NCI-H2171 treated with DMSO at 0.1 percent for 48 hours (cell line): Measurements from ENCODE around the gene LYZL4.

Experiments
- DNase-seq: peaks from one replicate; lab custom pipeline; 2025; lab: John Stamatoyannopoulos, UW

Gene LYZL4

DNA sequence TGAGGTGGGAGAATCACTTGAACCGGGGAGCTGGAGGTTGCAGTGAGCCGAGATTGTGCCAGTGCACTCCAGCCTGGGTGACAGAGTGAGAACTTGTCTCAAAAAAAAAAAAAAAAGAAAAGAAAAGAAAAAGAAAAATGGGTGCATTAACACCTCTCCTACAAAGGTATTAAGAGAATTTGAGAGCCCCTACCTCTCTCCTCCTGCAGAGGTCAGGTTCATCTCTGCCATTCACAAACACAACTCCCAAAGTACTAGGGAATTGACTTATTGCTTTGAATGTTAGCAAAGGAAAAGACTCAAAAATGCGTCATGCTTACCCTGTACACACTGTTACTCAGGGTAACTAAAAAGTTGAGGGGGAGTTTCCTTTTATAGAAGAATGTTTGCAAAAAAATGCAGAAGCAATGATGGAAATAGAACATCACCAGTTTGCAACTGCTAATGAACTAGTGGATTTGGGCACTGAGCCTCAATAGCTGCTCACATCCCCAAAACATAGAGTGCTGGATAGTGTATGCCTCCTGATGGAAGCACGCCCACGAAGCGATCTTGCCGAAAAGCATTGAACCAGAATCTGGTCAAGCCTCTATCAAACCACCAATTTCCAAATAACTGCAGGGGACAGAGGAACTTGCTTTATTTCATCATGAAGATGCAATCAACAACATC lies 15.5 kb upstream of the LYZL4 start:
- DNase-seq: no peak

DNA sequence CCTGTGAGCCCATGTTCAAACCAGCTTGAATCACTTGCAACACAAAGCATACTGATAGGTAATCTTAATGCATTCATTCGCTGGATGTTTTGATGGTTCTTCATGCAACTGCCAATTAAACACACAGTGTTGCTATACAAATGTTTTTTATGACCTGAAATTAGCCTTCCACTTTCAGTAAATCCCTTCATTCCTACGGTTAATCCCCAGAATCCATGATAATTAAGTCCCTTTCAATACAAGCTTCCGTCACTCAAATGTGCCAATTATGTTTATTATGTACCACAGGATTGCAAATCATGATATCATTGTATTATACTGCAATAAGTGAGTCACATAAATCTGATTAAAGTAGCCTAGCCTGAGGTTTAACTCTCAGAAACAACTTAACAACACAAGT lies 14.5 kb upstream of the LYZL4 start:
- no peak for DNase-seq

DNA sequence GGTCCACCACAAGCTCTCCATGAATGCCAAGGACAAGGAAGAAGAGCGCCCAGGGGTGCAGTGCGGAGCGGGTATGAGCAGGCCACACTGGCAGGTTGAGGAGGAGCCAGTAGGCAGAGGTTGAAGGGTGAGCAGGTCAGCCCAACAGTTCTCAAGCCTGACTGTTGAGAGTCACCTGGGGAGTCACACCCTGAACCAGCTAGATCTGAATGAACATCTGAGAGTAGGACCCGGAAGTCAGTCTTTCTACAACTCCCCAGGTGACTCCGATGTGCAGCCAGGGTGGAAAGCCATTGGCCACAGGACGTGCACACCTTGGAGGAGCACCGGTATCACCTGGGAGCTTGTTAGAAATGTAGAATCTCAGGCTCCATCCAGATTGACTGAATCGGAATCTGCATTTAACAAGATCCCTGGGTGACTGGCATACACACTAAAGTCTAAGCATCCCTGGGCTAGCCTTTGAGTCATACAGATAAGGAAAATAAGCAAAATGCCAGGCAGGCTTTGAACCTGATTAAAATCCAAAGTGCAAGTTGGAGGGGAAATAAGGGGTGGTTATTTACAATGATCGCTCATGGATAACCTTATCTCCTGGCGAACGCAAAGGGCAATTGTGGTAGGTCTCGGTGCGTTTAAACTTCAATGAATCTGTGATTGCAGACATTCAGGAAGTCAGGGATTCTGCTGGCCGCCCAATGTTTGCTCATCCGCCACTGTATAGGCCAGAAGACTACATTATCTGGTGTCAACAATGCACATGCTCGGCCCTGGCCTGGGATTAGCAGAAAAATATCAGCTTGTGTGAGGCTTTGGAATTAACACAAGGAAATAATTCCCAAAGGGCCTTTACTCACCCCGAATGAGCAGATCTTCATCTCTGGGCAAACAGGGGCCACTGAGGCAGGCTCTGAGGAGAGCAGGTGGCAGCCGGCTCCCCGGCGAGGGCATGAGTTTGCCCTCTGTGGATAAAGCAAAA lies 11.7 kb upstream of the LYZL4 start:
- no peak for DNase-seq

DNA sequence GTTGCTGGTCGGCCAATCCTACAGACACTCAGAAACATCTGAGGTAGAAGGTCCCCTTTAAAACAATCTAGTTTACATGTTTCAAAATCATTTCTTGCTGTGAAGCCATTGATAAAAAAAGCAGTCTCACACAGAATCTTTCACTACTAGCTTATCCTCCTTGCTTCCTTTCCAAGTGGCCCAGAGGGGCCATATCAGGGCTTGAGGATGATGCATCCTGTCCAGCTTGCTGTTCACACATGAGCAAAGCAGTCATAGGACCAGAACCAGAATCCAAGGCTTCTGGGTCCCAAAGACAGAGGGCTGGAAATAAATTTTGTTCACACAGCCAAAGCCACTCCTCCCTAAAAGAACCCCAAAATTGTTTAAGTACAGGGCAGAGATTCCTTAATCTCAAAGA lies 9.2 kb upstream of the LYZL4 start:
- DNase-seq: no peak

DNA sequence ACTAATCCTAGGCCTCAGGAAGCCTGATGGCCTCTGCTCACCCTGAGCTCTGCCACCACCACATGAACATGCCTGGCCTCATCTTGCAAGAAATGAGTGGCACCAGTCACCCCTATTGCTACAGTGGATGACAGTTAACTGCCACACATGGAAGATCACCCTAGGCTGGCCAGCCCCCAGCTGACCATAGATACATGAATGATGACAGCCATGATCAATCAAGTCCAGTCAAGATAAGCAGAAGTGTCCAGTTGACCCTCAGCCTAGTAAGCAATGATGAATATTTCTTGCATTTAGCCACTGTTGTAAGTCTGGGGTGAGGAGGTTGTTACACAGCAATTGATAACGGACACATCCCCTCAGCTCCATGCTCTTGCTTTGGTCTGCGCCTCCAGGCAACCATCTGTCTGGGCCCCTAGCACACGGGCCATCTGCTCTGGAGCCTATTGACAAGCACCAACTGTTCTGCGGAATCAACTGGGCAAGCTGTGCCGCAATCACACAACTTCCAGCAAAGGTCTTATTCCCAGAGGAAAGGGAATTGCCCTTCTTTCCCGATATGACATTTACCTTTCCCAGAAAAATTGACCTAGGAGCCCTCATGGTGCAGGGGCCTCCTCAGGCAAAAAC lies 2.2 kb upstream of the LYZL4 start:
- peak; percentile 72 for DNase-seq

DNA sequence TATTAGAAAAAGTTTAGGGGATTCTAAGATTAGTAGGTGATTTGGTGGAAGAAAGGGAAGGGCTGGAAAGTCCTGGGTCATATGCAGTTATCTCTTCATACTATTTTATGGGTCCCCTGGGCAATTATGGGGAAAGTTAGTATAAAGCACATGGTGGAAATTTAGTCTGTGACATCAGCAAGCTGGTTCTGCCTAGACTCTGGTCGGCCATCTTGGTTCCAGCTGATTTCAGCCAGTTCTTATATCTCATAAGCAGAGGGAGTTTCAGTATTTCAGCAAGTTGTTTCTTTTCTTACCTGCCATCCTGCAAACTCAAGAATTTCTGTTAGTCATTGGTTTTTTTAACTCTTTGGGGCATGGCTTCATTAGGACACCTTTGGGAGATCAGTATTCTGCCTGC lies 1.0 kb upstream of the LYZL4 start:
- DNase-seq: no peak

DNA sequence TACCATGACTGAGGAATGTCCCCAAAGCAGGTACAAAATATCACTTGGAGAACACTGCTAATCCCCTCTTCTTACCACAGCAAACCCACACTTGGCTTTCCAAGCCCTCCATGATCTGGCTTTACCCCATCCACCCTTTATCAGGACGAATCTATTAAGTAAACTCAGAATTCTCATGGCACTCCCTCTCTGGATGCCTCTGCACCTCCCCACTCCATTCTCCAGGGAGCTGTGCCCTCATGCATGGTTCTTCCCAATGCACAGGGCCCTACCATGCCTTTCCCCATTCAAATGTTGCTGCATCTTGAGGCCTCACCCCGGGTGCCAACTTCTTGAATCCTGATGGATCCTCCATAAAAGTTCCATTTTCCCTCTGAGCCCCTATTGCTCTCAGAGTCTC lies 2.3 kb downstream of the LYZL4 start:
- DNase-seq: no peak

DNA sequence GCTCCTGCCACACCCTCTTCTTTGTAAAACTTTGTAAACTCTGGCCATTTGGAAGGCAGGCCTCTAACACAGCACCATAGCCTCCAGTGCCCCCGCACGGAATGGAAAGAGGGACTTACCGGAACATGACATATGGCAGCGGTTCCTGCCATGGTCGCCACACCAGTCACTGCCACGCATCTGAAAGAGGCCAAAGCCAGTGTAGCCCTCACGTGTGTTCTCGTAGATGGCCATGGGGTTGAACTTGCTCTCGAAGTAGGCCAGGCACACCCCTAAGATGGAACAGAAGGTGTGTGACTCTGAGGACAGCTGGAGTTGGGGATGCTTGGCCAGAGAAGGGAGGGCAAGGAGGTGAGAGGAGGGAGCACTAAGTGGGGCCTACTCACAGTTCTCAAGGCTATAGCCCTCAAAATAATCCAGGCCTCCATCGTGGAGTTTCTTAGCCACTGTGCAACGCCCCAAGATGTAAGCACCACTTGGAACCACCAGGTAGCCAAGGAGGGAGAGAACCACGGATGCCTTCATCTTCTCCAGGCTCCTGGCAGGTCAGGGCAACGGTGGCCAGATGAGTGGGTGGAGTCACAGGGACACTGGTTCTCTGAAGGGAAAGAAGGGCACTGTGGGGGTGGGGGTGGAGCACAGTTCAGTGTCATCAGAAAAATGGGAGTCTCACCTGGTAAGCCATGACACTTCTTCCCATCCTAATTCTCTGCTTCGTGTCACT lies 3.5 kb downstream of the LYZL4 start:
- no peak for DNase-seq

DNA sequence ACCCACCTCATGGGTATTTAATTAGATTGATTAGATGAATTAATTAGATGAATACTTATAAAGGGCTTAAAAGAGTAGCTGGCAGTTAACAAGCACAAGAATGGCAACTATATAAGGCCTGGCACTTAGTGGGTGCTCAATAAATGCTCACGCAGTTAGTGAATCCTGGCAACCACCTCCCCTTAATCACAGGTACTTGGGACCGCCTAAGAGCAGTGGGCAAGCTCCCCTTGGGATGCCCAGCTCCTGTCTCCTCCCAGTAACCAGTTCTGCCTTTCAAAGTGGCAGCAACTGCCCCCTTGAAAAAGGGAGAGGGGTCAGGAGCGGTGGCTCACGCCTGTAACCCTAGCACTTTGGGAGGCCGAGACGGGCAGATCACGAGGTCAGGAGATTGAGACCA lies 4.6 kb downstream of the LYZL4 start:
- no peak for DNase-seq

DNA sequence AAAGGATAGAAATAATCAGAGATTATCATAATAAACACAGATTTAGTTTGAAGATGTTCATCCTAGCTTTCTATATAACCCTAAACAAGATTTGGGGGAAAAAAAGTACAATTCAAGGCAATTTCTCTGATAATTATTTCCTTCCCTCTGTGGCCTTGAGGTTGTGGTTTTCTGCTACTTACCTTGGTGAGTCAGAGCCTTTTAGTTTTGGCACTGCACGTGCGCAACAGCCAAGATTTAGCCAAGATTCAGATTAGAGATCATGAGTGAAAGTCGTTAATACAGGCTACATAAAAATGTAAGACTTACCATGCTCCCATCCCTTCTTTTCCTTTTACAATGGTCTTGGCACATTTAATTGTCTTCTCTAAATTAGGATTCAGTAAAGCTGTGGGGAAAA lies 6.7 kb downstream of the LYZL4 start:
- DNase-seq: no peak

DNA sequence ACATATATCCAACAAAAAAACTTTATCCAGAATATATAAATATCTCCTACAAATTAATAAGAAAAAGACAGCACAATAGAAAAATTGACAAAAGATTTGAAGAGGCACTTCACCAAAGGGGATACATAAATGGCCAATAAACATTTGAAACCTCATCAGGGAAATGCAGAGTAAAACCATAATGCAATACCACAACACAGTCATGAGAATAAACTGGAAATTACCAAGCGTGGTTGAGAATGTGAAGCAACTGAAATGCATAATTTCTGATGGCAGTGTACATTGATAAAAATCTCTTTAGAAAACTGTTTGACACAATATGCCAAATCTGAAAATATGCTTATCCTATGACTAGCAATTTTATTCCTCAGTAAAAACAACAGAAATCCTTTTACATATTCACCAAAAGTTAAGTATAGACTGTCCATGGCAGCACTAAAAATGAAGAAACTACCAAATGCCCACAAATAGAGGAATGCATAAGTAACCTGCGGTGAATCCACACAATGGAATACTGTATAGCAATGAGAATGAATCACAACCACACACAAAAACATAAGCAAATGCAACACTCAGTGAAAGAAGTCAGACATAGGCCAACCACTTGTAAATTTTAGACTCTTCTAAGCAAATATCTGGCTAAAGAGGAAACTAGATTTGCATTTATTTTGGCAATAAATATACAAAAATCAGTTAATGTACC lies 7.9 kb downstream of the LYZL4 start:
- no peak for DNase-seq

DNA sequence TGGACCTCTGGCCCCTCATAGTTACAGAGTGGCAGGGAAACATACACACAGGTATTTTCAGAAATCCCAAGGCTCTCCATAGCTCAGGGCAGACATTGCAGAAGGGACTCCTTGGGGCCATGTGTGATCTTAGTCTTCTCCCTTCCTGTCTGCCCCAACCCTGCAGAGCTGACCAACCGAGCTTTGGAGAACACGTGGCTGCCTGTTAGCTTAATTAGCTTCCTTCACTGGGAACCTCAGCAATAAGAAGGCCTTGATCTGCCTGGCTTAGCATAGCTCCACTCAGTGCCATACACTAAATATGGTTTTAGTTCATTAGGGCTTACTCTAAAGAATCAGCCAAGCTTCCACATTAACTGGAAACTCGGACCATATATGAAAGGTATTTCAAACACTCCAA lies 12.3 kb downstream of the LYZL4 start:
- no peak for DNase-seq

DNA sequence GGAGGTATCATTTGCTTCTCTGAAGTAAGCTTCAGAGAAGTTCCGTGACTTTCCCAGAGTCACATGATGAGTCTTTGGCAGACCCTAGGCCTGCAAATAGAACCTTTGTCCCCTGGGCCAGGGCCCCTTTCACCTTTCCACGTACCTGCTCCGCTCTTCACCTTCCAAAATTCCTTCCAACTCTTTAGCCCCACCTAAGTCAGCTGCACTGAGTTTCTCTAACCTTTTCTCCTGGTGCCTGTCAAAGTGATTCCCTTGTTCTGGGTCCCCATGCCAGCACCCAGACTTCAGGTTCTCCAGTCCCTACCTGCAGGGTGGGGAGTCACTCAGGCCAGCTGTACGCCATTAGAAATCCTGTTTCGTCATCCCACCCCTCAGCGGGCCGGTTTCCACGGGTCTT lies 12.8 kb downstream of the LYZL4 start:
- DNase-seq: no peak

DNA sequence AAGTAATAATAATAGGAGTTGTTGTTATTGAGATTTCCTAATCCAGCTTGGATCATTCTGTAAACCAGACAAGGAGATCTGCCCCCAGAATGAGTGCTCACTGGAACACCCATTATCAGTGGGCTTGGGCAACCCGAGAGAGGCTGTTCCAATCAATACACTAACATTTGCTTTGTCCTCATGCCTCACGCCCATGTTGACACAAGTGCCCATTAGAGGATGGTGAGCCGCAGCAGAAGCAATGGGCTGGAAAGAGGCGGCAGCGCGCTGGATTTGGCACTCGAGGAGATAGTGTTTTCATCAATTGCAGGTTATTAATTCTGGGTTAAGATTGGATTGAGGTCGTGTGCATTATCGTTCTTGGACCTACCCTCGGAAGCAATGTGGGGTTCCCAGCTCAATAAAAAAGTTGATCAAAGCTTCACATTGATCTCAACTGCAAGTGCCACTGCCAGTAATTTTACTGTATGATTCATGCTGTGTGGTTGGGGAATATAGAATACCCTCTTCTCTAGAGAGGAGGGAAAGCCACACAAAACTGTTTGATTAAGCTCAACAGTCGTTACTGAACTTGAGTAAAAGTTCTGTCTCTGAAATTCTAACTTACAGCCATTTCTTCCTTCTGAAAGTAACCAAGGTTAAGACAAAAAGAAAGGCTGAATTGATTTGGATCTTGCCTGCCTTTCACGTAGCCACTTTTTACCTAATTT lies 15.7 kb downstream of the LYZL4 start:
- DNase-seq: no peak

DNA sequence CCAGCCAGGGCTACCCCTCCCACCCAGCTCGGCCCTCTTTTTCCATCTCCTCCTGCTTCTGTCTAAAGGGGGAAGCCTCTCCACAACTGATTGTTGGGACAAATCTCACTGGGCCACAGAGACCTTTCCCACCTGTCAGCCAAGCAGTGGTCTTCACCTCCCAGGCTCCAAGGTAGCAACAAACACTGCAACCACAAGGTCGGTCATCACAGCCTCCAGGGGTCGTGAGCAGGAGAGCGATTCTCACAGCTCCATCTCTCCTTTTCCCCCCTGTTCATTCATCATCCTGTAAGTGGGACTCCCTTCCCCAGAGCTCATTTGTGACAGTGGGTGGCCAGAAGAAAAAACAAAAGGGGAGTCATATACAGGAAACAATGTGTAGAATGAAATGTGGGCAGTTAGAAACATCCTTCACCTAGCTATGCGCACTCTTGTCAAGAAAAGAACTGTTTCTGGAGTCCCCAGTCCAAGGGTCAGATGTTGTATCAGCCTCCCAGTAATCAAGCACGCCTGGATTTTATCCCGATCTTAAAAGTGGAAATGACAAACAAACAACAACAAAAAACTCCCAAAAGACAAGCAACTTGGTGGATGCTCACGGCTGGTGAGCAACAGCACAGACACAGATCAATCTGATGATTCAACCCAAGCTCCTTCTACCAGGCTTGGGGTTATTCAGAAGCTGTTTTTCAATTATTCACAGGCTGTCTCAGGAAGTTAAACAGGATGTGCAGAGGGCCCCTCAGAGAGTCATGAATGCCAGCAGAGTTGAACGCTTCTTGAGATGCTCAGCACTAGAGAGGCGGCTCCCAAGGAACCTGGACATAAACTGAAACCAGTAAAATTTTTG lies 22.4 kb downstream of the LYZL4 start:
- DNase-seq: no peak

DNA sequence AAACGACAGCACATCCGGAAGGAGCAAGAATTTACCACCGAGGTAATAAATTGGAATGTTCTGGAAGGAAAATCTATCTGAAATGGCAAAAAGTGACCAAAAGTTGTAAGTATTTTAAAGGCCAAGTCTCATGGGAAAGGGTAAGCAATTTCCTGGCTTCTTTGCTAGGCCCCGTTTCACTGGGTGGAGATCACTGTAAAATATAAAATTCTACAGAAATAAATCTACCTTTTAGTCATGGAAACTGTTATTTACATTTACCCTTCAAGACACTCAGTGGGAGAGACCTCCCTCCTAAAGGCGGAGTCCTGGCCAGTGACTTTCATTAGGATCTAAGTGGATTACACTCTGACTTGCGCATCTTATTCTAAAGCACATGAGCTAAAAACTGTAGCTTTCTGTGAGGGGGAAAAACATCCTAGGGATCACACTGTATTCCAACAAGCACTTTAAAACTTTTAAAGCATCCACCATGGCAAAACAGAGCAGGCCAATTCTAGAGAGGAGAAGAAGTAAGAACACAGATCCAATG lies 28.8 kb downstream of the LYZL4 start:
- DNase-seq: no peak

DNA sequence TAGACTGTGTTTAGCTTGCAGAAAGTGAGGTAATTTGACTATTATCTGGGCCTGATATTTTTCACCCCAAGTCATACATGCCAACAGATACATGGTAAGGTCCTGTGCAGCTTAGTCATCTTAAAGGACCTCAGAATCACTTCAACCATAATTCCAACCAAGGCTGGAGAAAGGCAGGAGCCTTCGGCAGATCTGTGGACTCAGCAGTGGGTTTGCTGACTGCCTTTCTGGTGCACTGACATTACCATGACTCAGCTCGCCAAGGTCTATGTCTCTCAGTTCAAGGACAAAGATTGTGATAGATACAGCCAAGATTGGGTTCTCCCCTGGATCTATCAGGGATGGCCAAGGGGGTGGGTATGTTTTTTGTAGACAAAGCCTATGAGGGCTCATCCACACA lies 32.7 kb downstream of the LYZL4 start:
- DNase-seq: no peak

DNA sequence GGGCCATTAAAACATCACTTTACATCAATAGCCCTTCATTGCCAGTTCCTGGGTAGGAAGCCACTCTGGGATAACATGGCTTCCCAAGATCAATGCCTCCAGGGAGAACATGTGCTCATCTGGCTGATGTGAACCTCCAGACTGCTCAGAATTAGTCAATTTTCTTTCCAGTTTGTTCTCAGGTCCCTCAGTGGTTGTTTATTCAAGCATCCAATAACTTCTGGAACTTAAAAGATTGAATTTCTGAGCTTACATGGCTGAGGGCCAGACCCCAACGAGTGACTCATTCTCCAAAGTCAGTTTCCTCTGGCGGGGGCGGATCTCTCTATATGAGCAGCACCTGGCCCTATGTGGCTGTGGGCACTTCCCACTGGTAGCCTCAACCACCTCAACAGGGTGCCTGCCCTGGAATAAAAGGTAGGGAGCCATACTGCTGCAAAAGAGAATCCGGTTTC lies 34.0 kb downstream of the LYZL4 start:
- DNase-seq: peak; percentile 16

DNA sequence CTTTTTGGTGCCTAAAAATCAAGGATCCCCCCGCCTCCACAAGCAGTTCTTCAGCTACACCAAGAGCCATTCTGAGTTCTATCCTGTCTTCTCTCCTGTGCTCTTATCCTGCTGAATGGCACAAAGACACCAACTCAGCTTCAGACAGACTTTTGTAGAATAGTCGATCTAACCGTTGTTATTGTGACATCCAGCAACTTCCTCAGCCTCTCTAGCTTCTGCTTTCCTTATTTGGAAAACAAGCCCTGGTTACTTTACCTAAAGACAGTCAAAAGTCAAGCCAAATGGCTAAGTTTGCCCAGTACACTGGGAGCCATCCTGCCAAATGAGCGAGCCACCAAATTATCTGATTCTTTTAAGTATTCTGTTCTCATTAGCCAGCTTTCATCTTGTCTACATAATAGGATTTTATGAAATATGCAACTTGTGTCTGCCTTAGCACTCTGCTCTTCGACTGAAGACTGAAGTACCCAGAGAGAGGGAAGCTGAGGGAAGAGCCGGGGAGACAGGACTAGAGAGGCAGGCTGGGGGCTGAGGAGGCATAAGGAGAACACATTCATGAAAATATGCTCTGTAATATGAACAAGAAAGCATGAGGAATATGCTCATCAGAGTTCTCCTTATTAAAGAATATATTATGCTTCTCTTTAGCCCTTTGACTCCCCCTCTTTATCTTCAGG lies 35.1 kb downstream of the LYZL4 start:
- DNase-seq: no peak
